NCI-H2171 (cell line): Measurements from ENCODE around the gene SPEG.
A peak's percentile ranks its signal among the peaks of the same experiment; 100 is the strongest.

Experiments
- DNase-seq: peaks from one replicate; lab custom pipeline; 2025; lab: John Stamatoyannopoulos, UW

The SPEG gene

DNA sequence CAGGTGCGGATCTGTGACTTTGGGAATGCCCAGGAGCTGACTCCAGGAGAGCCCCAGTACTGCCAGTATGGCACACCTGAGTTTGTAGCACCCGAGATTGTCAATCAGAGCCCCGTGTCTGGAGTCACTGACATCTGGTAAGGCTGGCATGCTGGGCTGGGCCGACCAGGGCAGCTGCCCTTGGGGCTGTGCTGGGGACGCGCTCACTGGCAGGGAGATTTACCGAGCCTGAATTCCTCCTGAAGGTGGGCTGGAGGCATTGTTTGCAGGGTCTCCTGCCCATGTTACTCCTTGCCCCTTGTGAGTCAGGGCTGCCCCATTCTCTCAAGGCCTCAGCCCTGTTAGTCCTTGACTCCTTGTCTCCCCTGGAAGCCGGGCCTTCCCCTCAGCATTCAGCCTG lies 45.4 kb downstream of the SPEG start:
- DNase-seq: no peak

DNA sequence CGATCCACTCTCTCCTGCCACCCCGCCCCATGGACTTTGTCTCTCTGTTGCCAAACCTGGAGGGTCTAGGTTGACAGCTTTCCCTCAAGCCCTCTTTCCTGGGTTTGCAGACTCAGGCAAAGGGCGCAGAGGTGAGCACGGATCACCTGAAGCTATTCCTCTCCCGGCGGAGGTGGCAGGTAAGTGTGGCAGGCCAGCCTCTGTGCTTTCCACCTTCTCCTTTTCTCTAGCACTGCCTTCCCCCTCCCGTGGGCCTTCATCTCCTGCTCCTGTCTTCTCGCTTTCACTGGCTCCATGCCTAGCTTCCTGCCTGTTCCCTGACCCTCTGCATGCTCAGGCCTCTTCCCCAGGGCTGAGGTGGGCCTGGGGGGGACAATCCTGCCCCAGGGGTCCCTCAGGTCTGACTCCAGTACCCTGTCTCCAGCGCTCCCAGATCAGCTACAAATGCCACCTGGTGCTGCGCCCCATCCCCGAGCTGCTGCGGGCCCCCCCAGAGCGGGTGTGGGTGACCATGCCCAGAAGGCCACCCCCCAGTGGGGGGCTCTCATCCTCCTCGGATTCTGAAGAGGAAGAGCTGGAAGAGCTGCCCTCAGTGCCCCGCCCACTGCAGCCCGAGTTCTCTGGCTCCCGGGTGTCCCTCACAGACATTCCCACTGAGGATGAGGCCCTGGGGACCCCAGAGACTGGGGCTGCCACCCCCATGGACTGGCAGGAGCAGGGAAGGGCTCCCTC lies 48.2 kb downstream of the SPEG start:
- no peak for DNase-seq

DNA sequence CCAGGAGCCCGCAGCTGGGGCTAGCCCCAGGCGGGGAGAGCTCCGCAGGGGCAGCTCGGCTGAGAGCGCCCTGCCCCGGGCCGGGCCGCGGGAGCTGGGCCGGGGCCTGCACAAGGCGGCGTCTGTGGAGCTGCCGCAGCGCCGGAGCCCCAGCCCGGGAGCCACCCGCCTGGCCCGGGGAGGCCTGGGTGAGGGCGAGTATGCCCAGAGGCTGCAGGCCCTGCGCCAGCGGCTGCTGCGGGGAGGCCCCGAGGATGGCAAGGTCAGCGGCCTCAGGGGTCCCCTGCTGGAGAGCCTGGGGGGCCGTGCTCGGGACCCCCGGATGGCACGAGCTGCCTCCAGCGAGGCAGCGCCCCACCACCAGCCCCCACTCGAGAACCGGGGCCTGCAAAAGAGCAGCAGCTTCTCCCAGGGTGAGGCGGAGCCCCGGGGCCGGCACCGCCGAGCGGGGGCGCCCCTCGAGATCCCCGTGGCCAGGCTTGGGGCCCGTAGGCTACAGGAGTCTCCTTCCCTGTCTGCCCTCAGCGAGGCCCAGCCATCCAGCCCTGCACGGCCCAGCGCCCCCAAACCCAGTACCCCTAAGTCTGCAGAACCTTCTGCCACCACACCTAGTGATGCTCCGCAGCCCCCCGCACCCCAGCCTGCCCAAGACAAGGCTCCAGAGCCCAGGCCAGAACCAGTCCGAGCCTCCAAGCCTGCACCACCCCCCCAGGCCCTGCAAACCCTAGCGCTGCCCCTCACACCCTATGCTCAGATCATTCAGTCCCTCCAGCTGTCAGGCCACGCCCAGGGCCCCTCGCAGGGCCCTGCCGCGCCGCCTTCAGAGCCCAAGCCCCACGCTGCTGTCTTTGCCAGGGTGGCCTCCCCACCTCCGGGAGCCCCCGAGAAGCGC lies 49.1 kb downstream of the SPEG start:
- no peak for DNase-seq

DNA sequence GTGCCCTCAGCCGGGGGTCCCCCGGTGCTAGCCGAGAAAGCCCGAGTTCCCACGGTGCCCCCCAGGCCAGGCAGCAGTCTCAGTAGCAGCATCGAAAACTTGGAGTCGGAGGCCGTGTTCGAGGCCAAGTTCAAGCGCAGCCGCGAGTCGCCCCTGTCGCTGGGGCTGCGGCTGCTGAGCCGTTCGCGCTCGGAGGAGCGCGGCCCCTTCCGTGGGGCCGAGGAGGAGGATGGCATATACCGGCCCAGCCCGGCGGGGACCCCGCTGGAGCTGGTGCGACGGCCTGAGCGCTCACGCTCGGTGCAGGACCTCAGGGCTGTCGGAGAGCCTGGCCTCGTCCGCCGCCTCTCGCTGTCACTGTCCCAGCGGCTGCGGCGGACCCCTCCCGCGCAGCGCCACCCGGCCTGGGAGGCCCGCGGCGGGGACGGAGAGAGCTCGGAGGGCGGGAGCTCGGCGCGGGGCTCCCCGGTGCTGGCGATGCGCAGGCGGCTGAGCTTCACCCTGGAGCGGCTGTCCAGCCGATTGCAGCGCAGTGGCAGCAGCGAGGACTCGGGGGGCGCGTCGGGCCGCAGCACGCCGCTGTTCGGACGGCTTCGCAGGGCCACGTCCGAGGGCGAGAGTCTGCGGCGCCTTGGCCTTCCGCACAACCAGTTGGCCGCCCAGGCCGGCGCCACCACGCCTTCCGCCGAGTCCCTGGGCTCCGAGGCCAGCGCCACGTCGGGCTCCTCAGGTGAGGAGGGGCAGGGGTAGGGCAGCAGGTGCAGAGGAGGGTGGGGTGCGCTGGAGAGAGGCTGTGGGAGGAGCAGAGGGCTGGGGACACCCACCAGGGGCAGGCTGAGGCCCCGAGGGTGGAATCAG lies 49.9 kb downstream of the SPEG start:
- no peak for DNase-seq

DNA sequence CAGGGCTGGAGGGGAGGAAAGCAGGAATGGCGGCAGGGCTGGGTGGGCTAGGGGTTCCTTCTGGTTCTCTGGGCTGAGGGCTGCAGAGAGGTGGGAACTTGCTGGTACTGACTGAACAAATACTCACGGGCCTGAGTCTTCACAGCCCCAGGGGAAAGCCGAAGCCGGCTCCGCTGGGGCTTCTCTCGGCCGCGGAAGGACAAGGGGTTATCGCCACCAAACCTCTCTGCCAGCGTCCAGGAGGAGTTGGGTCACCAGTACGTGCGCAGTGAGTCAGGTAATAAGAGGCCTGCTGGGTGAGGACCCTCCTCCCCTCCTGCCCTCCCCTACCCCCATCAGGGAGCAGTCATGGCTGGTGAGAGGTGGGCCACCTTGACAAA lies 50.5 kb downstream of the SPEG start:
- DNase-seq: no peak

DNA sequence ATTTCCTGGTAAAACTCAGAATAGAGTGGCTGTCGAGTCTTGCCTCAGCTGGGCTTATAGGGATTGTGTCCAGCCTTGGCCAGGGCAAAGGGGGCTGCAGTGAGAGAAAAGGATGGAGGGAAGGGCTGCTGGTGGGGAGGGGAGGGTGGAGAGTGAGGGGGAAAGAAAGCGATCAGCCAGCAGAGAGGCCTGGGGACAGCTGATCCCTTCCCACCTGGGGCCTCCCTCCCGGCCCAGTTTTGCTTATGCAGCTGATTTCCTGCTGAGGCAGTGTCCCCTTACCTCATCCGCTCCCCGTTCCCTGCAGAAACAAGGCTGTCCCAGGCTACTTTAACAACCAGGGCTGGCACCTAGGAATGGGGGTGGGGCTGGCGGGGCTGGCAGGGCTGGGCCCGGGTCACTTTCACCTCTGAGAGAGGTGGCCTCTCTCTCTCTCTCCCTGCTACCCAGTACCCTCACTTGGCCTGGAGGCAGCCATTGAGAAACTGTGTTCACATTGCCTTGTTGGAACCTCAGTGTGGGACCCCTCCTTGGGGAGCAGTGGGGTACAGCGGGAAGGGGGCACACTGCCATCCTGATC lies 51.8 kb downstream of the SPEG start:
- no peak for DNase-seq

DNA sequence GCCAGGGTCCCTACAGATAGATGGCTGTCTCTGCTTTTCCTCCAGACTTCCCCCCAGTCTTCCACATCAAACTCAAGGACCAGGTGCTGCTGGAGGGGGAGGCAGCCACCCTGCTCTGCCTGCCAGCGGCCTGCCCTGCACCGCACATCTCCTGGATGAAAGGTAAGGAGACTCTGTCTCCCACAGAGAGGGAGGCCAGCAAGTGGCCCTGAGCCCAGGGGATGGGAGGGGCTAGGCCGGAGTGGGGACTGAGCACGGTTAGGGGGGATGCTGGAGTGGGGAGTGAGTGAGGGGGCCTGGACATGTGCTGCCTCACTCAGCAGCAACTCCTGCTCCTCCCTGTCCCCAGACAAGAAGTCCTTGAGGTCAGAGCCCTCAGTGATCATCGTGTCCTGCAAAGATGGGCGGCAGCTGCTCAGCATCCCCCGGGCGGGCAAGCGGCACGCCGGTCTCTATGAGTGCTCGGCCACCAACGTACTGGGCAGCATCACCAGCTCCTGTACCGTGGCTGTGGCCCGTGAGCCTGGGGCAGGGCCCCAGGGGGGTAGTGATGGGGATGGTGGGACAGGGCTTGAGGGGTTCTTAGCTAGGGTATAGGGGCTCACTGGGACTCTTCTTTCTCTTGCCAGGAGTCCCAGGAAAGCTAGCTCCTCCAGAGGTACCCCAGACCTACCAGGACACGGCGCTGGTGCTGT lies 53.7 kb downstream of the SPEG start:
- no peak for DNase-seq

DNA sequence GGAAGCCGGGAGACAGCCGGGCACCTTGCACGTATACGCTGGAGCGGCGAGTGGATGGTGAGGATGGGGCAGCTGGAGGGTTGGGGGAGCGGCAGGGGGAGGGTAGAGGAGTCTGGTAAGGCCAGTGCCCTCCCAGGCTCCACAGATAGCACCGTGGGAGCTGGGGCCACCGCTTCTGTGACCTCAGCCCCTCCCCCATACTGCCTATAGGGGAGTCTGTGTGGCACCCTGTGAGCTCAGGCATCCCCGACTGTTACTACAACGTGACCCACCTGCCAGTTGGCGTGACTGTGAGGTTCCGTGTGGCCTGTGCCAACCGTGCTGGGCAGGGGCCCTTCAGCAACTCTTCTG lies 54.2 kb downstream of the SPEG start:
- no peak for DNase-seq

DNA sequence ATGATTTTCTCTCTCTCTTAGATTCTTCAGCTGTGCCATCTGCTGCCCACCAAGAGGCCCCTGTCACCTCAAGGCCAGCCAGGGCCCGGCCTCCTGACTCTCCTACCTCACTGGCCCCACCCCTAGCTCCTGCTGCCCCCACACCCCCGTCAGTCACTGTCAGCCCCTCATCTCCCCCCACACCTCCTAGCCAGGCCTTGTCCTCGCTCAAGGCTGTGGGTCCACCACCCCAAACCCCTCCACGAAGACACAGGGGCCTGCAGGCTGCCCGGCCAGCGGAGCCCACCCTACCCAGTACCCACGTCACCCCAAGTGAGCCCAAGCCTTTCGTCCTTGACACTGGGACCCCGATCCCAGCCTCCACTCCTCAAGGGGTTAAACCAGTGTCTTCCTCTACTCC lies 54.7 kb downstream of the SPEG start:
- no peak for DNase-seq

DNA sequence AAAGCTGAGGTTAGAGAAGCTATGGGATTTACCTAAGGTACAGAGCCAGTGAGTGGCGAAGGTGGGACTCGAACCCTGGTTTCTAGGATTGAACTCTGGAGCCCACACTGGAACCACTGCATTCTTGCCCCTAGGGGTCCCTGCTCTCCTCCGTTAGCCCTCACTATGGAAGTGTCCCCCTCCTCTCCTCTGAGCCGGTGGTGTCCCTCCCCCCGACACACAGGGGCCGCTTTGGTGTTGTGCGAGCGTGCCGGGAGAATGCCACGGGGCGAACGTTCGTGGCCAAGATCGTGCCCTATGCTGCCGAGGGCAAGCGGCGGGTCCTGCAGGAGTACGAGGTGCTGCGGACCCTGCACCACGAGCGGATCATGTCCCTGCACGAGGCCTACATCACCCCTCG lies 55.5 kb downstream of the SPEG start:
- no peak for DNase-seq

DNA sequence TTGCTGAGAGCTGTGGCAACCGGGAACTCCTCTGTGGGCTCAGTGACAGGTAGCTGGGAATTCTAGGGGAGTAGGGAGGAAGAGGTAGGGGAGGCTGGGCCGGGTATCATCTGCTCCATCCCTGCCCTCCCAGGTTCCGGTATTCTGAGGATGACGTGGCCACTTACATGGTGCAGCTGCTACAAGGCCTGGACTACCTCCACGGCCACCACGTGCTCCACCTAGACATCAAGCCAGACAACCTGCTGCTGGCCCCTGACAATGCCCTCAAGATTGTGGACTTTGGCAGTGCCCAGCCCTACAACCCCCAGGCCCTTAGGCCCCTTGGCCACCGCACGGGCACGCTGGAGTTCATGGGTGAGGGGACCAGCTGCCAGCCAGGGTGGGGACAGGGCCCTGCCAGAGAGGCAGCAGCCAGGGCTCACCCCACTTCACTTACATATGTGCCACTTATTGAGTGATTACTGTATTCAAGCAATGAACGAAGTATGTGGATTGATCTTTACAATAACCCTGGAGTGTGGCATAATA lies 56.0 kb downstream of the SPEG start:
- DNase-seq: no peak

DNA sequence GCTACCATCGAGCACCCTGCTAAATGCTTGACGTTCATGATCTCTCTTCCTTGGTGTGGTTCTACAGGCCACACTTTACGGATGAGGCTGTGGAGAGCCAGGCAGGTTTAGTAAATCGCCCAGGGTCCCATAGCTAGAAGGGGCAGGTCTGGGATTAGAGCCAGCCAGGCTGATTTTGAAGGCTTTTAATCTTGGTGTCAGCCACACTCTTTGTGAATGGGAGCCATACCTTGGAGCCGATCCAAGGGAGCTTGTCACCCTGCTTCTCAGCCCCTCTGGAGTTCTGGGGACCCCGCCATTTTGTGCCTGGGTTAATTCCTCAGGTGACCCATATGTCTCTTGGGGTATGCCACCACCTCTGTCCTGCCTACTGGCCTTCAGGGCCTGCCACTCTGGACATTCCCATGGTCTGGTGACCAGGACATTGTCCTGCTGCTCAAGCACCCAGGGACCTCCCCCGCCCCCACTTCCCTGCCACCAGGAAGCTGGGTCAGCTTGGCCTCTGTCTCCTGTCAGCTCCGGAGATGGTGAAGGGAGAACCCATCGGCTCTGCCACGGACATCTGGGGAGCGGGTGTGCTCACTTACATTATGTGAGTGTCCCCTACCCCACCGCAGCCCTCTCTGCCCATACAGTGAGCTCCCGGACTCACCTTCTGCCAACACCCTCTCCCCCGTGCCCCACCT lies 56.8 kb downstream of the SPEG start:
- no peak for DNase-seq

DNA sequence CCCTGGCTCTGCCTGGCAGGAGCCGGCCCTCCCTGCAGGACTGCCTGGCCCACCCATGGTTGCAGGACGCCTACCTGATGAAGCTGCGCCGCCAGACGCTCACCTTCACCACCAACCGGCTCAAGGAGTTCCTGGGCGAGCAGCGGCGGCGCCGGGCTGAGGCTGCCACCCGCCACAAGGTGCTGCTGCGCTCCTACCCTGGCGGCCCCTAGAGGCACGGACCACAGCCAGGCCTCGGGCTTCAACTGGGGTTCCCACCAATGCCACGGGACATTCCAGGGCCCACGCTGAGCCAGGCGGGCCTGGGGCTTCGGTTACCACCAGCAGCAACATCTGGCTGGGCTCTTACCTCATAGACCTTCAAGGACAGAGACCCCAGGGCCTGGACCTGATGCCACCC lies 57.9 kb downstream of the SPEG start:
- DNase-seq: no peak

DNA sequence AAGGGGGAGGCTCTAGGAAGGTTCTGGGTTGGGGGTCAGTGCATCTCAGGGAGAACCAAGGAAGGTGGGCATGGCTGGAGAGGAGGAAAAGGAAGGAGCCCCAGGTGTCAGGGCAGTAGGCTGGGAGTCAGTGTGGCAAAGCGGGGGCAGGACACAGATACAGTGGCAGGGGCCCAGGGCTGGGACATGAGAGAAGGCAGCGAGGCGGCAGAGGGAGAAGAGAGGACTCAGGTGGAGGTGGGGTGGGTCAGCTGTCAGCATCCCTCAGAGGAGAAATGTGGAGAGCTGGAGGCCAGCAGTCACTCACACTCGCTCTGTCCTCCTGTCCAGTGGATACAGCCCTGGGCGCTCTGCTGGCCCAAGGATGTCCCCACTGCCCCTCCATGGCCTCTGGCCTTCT lies 58.4 kb downstream of the SPEG start:
- no peak for DNase-seq

DNA sequence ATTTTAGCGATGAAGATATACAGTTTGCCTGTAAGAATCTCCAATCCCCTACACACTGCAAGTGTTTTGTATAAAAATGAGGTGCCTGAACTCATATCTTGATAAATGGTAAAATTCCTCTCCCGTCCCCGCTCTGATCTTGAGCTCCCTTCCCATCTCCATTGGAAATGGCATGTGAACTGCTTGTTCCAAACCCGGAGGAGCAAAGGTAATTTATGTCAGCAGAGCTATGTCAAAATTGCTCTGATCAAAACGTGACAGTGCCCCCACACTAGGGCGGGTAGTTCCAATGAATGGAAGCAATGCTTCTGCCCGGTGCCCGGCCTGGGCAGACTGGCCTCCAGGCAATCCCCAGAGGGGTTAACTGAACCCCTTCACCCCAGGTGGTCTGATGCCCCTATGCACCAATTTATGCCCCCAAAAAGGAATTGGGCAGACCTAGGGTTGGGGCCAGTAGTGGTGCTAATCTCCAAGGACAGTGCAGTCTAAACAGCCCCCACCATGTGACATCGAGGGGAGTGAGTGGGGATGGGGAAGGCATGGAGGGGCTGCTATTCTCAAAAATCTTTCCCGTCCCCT lies 60.4 kb downstream of the SPEG start:
- DNase-seq: no peak

DNA sequence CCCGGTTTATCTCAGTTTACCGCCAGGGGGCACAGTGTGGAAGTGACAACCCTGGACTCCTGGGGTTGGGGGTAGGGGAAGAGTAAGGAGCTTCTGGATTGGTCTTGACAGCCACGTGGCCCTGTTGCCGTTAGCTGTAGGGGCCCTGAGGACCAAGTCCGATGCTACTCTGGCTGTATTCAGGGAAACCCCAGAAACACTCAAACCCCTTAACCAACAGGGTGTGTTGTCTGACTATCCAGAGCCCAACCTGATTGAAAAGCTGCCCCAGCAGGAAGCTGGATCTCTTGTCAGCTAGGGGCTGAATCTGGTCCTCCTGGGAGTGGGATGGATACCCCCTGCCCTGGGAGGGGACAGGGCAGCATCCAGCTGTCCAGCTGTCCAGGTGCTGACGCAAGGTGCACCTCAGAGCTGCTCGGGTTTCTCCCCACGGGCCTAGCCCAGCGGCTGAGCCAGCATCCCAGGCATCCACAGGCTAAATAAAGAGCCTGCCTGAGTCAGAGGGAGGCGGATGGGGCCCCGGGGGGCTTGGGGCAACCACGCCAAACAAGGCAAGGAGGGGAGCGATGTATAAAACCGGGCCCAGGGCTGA lies 61.0 kb downstream of the SPEG start:
- peak; percentile 72 for DNase-seq

DNA sequence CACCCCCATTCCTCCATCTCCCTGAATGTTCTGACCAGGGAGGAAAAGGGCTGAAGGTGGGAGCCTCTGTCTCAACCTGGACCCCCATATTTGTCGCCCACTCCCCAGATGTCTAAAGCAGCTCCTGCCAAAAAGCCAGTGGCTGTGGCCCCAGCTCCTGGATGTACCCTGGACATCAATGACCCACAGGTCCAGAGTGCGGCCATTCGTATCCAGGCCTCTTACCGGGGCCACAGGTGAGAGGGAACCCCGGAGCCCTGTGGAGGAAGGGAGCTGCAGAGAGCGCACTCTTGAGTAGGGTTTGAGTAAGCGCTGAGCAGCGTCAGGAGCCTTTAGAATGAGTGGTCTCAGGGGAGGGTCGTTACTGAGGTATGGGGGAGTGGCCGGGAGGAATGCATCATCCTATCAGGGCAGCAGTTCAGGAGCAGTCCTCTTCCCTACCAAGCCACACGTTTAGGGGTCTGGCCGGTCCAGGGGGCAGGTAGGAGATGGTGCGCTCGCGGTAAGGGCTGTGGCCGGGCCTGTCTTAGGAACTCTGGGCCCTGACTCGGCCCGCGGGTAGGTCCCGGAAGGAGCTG lies 61.7 kb downstream of the SPEG start:
- DNase-seq: no peak

DNA sequence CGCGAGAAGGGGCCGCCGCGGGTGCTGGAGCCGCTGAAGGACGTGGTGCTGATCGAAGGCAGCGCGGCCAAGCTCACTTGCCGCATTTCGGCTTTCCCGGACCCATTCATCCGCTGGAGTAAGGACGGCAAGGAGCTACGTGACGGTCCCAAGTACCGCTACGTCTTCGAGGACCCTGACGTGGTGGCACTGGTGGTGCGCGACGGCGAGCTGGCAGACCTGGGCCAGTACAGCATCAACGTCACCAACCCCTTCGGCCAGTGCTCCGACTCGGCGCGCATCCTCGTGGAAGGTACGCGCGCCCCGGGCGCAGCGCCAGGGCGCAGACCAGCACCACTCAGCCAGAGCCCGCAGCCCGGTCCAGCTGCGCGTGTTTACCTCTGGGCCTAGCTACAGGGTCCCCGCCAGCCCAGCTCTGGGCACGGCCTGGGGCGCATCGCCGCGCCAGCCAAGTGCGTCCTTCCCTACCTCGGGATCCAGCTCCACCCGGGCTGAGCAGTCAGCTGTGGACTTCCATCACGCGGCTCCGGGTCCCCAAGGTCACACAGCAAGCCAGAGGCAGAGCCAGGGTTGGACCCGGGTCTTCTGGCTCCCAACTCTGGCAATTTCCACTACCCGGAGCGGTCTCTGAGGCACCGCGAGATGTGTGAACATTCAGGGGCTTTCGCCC lies 62.3 kb downstream of the SPEG start:
- DNase-seq: no peak
